GM18526 (cell line): ENCODE data around the gene AGAP5.

Experiments
- POLR2A ChIP-seq: IDR thresholded peaks from 3 replicates; pipeline ENCODE4 v1.6.1; 2011; ENCODE audit not compliant: insufficient read length; ENCODE audit errors: extremely low read depth

The AGAP5 gene

DNA sequence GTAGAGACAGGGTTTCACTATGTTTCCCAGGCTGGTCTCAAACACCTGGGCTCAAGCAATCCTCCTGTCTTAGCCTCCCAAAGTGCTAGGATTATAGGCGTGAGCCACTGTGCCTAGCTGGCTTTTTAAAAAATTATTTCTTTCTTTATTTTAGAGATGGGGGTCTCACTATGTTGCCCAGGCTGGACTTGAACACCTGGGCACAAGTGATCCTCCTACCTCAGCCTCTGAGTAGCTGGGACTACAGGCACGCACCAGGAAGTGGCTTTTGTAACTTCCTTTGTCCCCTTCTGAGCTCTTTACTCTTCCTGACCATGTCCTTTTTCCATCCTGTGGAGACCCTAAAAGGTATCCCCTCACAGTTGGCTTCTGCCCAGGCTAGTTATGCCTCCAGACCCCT is 54.5 kb downstream of the AGAP5 start:
- no peak for TF ChIP-seq POLR2A

DNA sequence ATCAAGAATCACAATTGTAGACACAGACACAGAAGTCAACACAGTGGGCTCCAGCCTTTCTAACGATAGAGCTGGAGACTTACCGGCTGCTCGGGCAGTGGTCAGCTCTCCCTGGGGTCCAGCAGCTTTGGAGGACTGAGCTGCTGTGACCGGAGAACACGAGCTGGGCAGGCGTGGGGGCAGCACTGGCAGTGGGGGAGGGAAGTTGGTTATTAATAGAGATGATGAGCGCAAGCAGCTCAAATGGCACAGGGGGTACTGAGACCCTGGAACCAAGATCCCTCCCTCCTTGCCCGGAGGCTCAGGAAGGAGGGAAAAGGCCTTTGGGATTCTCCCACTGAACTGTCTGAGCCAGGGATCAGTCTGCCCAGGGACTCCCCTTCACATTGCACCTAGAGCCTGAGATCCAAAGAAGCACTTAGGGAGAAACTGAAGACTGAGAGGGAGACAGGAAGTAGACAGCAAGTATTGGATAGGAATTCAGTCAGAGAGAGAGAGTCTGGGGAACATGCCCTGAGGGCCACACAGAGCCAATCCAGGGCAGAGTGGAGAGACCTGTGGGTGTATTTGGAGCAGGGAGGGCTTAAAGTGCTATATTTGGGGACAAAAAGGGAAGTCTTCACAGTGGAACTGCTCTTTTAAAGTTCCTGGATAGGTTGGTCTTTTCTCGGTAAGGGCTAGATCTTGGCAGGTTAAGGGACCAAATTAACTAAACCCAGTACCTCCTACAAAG is 56.4 kb downstream of the AGAP5 start, which contains the start of gene MYOZ1:
Gene MYOZ1, minus strand, starts transcription at position 147 of the 733 bp plus-strand sequence. CDS start 1,457 bp downstream, outside the sequence.
- TF ChIP-seq POLR2A, result no peak

DNA sequence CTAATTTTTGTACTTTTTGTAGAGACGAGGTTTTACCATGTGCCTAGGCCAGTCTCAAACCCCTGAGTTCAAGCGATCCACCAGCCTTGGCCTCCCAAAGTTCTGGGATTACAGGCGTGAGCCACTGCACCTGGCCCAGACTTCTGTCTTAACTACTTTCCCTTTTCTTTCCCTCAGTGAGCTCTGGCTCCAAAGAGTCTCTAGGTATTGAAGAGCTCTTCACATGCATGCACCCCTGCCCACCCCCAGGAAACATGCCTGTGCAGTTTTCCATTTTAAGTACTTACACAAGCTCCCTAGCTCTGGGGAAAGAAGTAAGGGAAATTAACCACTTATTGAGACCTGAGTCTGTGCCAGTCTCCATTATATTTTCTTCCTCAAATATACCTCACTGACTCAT is 58.6 kb downstream of the AGAP5 start:
- TF ChIP-seq POLR2A, result no peak

DNA sequence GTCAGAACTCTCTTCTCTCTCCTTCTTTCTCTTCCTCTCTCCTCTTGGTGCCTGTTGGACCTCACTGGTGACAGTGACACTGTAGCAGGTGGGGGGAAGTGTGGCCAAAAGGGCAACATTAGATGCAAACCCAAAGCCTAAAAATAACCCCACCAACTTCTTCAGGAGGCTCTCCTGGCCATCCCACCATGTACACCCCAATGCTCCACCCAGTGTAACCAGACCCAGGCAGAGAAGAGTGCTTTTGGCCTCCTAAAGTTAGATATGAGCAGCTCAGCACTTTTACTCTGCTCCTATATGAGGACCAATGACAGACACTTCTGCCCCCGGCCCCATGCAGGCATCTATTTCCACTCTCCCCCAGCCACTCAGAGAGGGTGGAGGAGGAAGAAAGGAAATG is 62.1 kb downstream of the AGAP5 start:
- no peak for TF ChIP-seq POLR2A

DNA sequence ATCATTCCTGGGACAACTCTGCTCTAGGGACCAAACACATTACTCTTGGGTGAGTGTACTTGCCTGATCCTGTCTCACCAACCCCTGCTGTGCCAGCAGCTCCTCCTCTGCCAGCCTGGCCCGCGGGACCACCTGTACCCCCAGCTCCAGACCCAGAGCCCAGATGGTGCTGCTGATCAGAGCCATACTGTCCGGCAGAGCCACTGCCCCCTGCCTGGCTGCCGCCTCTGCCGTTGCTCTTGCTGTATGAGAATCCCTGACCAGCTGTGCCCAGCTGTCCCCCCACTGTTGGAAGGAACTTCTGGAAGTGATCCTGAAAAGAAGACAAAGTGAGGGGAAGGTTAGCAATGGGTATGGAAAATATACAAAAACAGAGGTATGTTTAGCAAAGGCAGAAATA is 63.5 kb downstream of the AGAP5 start:
- no peak for TF ChIP-seq POLR2A

DNA sequence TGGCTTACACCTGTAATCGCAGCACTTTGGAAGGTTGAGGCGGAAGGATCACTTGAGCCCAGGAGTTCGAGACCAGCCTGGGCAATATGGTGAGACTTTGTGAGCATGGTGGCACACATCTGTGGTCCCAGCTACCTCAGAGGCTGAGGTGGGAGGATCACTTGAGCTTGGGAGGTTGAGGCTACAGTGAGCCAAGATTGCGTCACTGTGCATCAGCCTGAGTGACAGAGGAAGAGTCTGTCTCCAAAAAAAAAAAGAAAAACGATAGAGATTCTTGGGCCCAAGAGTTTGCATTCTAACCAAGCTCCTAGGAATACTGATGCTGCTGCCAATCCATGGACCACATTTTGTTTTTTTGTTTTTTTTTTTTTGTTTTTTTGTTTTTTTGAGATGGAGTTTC is 68.7 kb downstream of the AGAP5 start:
- TF ChIP-seq POLR2A, result no peak

DNA sequence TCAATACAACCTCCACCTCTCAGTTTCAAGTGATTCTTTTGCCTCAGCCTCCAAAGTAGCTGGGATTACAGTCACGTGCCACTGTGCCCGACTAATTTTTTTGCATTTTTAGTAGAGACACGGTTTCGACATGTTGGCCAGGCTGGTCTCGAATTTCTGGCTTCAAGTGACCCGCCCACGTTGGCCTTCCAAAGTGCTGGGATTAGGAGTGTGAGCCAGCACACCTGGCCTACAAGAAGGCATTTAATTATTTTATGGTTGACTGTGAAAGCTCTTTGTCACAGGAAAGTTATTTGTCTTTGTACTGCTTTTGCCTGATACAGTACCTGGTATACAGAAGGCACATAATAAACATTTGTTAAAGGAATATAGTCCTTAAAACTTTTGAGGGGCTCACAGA is 69.5 kb downstream of the AGAP5 start:
- no peak for TF ChIP-seq POLR2A

DNA sequence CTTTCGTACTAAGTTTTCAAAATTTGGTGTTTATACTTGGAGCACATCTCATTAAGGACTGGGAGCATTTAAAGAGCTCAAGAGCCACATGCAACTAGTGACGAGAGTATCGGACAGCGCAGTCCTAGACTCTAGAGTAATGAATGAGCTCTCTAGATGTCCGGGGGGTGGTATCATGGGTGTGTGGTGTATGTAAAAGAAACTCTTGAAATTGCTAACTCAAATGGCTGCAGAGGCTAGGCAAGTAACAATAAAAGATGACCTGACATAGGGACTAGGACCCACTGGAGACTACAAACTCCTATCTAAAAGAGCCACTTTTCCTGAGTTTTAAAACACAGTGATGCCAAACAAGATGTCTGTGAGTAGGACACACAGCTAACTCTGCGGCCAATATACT is 70.6 kb downstream of the AGAP5 start:
- no peak for TF ChIP-seq POLR2A

DNA sequence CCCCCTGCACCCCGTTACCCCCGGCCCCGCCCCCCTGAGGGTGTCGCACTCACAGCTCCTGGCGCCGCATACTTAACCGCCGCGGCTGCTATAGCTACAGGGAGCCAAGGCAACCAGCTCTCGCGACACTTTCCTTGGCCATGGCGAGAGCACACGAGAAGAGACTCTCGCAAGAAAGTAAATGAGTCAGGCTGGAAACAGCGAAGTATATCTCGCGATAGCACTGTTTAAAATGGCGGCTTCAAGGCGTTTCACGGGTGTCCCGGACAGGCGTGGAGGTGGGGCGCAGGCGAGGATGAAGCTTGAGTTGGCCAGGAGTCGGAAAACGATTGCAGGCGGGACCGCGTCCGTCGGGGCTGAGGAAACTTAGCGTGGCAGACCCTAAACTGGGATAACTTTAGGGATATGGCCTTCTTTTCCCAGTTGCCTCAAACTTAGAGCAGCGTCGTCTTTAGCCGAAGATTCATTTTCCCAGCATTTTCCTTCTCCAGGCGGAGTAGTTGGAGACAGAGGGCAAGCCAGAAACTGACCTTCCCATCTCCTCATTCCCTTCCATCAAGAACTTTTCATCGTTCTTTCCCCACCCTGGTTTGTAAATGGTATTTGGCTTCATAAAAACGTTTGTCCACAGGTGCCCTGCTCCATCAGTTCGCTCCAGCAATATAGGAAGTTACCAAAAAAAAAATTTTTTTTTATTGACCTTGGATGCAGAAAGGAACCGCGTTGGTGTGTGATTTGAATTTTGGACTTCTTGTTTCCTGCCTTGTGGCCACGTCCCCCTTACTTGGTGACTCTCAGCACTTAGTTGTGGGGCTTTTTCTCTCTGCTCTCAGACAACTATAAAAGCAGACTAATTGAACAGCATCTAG is 71.8 kb downstream of the AGAP5 start:
- peak; percentile 89 for TF ChIP-seq POLR2A

DNA sequence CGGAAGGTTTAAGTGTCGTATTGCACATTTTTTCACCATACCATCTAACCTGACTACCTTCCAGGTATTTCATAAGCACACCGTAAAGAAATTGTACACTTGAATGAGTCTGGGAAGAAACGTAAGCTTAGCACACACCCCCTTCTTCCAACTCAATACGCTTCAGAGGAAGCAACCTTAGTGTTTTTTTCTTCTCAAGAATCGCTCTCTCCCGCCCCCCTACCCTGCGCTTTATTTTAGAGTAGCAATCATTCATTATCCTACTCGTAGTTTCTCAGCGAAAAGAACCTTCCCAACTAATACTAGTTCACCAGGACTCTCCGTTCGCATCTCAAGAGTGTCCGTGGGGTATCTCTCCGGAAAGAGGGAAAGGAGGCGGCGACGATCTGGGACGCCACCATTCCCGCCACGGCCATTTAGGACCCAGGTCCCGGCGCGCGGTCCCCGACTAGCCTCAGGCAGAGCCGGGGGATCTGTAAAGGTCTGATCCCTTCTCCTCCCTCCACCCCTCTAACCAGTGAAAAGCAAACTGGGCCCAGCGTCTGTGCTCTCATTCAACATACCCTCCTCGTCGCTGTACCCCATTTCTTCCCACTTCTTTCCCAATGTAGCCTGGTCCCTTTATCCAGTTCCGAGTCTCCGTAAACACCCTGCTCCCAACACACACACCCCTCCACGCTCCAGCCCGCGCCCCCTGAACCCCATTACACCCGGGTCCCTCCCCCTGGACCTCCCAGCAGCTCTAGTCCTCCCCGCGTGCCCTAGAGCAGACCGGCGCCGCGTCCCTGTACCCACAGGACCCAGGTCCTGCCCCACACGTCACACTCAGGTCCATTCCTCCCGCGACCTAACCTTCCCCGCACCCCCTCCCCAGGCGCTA is 72.7 kb downstream of the AGAP5 start:
- no peak for TF ChIP-seq POLR2A
